Right kidney (tissue), 1 donor: ENCODE measurements around the gene CYP27C1.

Source experiments
- DNase-seq: peaks from one replicate; pipeline ENCODE4 v3.0.0-alpha.2; 2016

Gene CYP27C1

DNA sequence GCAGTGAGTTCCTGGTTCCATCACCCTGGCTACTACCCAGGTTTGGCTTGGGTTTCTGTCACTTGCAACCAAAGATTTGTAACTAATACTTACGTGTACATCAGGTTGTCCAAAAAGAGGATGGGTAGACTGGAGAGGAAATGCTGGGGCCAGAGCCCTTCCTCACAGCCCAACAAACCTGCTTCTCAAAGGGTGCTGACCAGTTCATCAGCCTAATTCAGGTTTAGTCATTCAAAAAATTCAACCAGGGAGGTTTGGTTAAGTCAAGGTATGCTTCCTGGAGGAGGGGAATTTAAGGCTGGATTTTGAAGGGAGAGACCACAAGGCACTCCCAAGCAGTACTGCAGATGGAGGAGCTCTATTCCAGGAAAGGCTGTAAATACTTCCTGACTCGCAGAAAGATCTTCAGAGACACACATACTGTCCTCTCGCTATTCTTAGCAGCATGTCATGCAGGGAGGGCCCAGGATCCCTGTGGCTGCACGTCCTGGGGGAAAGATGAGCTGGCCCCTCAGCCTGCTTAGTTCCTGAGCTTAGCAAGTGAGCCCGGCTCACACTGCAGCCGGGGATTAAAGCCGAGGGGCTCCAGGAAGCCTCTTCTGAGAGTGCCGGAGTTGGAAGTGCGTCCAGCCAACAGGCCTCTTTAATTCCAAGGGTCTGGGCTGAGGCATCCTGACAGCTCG lies 73.1 kb downstream of the CYP27C1 start:
- DNase-seq, result no peak

DNA sequence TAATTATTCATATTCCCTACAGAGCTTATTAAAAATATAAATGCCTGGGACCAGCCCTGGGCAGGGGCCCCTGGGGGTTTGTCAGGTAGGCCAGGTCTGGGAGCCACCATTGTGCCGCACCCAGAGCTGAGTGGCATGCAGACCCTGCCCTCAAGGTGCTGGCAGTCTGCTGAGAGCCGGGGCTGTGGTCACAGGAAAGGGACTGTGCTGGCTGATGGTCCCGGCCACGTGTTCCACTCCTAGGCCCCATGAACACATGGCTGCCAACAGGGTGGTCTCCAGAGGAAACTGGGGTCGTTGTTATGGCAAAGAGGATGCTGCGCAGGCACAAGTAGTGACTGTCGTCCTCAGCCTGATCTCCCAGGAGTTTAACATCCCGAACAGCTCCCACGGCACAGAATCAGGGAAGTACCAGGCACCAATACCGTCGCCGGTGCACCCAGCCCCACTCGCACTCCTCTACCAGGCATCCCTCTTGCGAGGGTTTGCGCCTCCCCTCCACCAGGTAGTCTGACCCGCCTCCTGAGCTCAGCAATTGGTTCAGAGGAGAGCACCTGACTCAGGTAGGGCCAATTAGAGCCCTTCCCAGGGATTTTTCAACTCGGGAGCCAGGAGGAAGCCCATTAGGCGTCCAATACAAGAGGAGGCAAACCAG lies 73.9 kb downstream of the CYP27C1 start:
- DNase-seq, result no peak

DNA sequence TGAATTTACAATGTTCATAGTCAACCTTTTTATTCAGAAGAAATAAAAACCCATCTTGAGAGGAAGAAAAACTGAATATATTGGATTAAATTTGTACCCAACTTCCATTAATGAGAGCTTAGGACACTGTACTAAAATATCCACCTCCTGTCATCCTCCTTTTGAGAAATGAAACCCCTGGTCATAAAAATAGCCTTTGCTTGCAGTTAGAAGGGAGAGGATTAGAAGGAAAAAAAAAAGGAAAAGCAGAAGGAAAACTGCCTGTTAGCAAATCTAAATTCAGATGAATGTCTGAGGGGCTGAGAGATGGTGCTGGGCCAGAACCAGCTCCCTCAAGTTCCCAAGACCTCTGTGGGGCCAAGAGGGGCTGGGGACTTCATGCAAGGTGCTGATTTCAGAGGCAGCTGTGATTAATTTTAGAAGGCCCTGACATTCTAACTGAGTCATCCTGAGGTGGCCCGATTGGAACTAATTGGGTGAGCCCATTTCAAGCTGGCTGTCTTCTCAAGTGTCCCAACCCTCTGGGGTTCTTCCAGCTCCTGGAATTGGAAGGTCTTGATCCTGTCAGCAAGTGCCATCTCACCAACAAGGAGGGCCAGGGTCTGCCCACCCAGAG lies 74.7 kb downstream of the CYP27C1 start:
- no peak for DNase-seq

DNA sequence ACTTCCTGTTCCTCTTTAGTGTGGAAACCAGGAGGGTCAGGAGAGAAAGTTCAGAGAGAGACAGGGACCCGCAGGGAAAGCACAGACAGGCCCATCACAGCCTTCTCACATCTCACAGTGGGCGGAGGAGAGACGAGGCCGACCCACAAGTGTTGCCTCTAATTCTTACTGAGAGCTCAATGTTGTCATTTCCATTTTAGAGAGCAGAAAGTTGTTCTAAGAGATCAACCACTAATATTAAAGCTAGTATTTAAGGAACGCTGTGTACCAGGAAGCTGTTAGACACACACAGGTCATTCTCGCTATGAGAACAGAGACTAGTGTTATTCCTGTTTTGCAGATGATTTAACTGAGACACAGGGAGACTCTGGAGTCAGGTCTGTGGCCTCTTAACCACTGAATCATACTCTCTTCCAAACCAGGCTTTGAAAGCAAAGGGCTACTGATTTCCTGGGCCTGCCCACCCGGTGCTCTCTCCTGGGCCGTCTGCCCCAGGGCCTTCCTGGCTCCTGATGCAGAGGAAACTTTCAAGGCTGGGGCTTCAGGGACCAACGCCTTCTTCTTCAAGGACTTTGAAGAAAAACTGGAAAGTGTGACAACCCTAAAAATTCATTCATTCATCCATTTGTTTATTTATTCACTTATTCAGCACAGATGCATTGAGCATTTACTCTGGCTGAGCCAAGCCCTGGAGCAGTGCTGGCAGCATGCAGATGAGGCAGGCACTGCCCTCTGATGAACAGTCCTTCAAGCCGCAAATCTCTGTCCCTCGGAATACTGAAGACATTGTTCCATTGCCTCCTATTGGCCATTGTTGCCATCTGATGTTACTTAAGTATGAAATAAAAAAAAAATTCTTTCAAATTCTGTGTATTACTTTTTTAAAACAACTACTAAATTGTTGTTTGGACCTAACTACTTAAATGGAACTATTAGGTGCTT lies 76.0 kb downstream of the CYP27C1 start:
- no peak for DNase-seq

DNA sequence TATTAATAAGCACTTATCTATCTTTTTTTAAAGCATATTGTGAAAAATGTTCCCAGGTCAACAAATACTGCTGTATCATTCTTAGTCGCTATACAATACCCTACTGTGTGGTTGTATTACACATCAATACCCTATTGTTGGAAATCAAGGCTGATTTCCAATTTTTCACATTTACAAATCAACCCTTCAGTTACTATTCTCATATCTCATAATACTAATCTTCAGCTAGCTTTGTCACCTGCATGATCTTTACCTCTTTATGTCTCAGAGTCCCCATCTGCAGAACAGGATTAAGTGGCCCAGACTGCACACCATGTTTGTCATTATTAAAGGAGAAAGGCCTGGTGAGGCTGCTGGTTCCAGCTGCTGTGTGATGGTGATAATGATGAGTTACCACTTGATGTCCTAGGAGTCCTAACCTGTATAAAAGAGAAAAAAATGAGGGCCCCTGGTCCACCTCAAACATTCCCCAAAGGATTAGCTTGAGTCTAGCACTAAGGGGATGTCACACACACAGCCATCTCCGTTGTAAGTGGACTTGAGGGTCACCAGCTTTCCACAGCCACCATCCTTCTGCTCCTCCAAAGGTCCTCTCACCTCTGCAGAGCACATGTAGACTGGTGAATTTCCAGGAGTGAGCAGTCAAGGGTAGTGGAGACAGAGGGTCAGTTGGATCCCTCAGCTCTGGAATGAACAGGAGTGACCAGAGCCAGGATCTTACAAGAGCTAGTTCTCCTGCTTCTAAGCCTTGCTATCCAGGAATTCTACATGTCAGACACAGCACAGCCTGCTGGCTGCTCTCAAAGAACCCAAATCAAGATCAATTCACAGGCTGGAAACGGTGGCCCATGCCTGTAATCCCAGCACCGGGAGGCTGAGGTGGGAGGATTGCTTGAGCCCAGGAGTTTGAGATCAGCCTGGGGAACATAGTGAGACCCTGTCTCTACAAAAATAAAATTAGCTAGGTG lies 77.2 kb downstream of the CYP27C1 start:
- DNase-seq, result no peak

DNA sequence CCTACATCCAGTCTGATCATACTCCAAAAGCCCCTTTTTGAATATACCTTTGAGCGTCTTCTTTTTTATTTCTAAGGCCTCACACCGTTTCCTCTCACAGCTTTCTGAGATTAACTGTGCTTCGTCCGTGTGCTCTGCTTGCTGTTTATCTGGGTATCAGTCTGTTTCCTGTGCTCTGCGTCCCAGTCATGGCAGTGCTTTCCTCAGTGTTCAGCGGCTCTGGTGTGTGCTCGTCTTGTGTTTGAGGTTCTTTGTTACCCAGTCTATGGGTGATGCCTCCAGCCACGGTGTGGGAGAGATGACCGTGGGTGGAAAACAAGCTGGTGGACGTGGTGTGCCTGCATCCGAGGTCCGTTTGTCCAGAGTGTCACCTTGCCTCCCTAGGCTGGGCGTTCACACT lies 79.6 kb downstream of the CYP27C1 start:
- no peak for DNase-seq

DNA sequence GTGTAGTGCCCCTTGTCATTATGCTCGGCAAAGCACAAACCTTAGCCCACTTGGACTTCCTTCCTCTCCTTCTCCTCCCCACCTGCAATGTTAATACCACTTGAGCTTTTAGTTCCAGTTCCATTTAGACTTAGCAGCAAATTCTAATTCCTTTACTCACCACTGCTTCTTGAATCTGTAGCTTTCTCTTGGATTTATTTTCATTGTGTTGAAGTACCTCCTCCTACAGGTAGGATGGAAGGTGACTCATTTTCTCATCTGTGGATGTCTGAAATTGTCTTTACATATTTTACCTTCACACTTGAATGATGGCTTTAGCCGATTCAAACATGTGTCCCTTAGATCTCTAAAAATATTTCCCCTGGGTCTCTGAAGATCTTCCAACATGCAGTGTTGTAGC lies 80.3 kb downstream of the CYP27C1 start:
- no peak for DNase-seq

DNA sequence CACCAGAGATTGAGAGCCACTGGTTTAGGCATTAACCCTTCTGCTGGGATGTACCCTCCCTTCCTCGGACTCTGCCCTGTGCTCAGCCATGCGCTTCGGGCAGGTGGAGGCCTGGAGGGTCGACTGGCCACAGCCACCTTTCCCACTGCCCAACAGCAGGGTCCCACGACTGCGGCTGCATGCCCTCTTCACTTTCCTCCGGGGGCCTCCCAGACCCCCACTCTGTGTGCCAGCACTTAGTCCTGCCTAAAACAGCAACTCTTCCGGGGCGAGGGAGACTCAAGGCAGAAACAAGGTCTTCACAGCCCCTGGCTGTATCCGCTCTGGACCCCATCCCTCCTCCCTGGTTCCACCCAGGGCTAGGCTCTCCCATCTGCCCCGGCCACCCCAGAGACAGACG lies 81.8 kb downstream of the CYP27C1 start:
- no peak for DNase-seq

DNA sequence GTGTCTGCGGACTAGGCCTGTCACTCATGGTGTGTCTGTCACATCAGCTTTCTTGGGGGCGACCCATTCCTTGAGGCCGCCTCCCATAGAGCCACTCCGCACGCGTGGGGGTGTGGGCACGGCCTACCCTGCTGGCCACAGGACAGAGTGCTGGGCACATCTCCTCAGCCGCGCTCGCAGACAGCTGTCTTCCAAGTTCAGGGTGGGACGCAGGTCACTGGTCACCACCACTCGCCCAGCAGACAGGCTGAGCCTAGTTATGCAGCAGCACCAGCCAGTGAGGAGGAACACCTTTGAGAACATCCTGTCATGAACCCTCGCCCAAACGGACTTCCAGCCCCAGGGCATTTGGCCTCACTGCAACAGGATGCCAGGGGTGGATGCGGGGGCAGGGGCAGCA lies 82.4 kb downstream of the CYP27C1 start:
- no peak for DNase-seq

DNA sequence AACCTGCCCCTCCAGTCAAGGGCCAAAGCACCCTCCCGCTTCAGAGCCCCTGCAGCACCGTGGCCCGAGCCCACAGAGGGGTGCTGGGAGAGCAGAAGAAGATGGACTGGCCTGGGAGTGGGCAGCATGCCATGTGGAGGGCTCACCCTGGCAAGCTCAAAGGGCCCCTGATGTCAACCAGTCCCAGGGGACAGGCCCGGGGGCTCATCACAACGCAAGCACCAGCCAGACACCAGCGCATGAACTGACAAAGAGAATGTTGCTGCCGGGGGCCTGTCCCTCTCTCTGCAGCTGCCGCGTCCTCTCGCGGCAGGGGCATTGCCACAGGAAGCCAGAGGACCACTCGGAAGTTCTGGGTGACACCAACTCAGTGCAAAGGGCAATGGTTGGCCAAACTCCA lies 82.9 kb downstream of the CYP27C1 start:
- no peak for DNase-seq

DNA sequence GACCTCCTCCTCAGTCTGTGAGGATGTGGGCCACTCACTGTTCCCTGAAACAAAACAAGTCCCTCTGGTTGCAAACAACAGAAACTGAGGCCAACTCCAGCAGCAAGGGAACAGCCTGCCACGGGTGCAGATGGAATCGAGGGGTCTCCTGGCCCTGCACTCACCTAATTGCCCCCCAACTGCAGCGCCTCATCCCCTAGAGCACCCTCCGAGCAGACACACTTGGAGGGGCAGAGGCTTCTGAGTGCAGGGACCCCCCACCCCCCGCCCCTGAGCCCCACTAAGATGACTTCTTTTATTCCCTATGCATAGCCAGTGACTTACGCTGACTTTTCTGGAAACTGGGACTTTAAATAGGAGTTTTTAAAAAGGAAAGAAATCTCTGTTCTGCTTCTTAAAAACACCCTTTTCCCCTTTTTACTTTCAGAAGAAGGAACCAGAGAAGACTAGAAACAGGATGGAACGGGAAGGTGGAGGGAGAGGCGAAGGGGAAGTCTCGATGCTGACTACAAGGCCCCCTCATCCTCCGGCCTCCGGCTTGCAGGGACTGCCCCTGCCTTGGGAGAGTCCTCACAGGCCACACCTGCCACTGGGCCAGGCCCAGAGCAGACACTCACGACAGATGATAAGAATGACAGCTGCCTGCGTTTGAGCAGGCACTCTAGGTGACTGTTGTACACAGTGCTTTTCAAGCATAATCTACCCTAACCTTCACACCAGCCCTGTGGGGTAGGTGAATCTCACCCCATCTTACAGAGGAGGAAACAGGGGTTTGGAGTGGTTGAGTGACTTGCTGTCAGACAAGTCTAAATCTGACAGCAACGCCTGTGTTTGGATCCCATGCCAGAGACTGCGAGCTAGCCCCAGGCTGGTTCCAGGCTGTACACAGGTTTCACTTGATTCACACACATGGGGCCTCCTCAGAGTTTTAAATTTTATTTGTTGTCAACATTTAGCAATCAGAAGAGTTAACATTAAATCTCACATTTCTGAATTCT lies 85.0 kb downstream of the CYP27C1 start:
- no peak for DNase-seq

DNA sequence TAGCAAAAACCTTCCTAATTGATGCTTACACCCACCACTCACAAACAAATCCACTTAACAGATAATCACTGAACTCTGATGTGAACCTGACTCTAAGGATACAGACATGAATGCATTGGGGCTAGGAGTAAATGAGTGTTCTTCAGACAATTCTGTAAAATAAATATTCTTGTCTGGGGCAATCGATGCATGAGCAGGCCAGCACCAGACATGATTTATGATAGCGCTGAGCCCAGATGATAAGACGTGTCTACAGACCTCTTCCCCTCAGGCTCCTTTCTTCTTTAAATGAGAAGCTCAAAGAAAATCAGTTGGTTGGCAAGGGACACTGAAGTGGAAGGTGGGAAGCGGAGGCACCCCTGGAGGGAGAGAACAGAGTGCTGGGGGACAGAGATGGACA lies 85.9 kb downstream of the CYP27C1 start:
- DNase-seq, result no peak
